ENCODE results near the gene BLOC1S6.

- TF ChIP-seq, protein P1, sequence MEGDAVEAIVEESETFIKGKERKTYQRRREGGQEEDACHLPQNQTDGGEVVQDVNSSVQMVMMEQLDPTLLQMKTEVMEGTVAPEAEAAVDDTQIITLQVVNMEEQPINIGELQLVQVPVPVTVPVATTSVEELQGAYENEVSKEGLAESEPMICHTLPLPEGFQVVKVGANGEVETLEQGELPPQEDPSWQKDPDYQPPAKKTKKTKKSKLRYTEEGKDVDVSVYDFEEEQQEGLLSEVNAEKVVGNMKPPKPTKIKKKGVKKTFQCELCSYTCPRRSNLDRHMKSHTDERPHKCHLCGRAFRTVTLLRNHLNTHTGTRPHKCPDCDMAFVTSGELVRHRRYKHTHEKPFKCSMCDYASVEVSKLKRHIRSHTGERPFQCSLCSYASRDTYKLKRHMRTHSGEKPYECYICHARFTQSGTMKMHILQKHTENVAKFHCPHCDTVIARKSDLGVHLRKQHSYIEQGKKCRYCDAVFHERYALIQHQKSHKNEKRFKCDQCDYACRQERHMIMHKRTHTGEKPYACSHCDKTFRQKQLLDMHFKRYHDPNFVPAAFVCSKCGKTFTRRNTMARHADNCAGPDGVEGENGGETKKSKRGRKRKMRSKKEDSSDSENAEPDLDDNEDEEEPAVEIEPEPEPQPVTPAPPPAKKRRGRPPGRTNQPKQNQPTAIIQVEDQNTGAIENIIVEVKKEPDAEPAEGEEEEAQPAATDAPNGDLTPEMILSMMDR (IDR thresholded peaks at IDR 0.05): no peak
- no peak for TF ChIP-seq POLR2A (IDR thresholded peaks at IDR 0.05)
Observed at GRCh38 chr15:45604326-45604725, 17.1 kb downstream of the BLOC1S6 start.
